GM12873 (cell line): ENCODE results near the gene SH3BP1.

Experiments
- TF ChIP-seq, protein P1 (sequence below): IDR thresholded peaks from 2 replicates; pipeline ENCODE4 v1.5.1; 2012; ENCODE audit warnings: low read depth, mild to moderate bottlenecking, moderate library complexity, low read length, control low read depth; ENCODE audit not compliant: insufficient read depth; ENCODE audit errors: missing control alignments

The SH3BP1 gene

DNA sequence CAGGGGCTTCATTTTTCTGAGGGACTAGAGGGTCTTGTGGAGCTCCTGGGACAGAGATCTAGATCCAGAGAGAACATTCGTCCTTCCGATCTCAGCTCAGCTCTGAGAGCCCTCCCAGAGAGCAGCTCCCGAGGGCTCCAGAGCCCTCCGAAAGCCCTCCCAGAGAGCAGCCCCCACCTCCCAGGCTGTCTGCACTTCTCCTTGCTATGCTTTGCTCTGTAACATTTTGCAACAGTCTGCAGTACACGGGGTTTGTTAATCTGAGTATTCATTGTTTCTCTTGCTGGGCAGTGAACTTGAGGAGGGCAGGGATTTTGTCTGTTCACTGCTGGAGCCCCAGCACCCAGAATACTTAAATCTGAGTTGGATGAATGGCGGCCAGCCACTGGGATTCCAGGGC is 28.3 kb upstream of the SH3BP1 start:
- TF ChIP-seq, protein P1, sequence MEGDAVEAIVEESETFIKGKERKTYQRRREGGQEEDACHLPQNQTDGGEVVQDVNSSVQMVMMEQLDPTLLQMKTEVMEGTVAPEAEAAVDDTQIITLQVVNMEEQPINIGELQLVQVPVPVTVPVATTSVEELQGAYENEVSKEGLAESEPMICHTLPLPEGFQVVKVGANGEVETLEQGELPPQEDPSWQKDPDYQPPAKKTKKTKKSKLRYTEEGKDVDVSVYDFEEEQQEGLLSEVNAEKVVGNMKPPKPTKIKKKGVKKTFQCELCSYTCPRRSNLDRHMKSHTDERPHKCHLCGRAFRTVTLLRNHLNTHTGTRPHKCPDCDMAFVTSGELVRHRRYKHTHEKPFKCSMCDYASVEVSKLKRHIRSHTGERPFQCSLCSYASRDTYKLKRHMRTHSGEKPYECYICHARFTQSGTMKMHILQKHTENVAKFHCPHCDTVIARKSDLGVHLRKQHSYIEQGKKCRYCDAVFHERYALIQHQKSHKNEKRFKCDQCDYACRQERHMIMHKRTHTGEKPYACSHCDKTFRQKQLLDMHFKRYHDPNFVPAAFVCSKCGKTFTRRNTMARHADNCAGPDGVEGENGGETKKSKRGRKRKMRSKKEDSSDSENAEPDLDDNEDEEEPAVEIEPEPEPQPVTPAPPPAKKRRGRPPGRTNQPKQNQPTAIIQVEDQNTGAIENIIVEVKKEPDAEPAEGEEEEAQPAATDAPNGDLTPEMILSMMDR: no peak

DNA sequence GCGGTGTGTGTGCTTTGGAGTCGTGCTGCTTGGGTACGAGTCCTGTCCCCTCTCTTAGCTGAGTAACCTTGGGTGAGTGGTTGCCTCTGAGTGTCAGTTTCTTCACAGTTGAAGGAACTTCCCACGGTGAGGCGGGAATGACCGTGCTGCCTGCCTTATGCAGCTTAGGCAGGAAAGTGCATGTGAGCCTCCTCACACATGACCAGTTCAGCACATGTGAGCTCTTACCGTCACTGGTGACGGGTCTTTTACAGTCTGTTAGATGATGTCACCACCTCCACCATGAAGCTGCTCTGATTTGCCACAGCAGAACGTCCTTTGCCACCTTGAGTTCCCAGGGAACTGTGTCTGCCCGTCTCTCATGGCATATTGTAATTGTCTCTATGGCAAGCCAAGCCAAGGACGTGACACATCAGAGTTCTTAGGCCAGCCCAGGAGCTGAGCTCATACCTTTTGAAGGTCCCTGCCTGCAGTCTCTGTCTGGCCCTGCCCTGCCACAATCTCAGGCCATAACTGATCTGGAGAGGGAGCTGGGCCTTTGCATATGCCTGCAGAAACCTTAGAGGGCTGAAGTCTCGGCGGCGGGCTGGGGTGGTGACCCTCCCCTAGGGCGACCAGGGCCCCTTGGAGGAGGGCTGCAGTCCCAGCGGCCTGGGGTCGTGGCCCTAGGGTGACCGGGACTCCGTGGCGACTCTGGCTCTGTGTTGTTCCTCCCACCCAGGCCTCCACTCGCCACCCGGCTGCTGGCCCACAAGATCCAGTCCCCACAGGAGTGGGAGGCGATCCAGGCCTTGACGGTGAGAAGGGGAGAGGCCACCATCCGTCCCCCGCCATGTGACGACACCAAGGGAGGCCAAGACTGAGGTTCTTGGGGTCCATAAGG is 23.0 kb upstream of the SH3BP1 start:
- TF ChIP-seq, protein P1: no peak

DNA sequence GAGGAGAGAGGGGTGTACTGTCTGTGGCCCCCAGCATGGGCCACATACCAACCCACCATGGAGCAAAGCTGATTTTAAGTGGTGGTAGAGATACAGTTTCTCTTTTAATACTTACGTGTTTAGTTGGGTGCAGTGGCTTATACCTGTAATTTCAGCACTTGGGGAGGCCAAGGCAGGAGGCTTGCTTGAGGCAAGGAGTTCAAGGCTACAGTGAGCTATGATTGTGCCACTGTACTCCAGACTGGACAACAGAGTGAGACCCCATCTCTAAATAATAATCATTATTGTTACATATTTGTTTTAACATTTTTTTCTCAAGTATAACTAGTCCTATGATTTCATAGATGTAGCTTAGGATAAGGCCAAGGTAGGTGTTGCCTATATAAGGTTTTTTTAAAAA is 22.0 kb upstream of the SH3BP1 start:
- TF ChIP-seq, protein P1: no peak

DNA sequence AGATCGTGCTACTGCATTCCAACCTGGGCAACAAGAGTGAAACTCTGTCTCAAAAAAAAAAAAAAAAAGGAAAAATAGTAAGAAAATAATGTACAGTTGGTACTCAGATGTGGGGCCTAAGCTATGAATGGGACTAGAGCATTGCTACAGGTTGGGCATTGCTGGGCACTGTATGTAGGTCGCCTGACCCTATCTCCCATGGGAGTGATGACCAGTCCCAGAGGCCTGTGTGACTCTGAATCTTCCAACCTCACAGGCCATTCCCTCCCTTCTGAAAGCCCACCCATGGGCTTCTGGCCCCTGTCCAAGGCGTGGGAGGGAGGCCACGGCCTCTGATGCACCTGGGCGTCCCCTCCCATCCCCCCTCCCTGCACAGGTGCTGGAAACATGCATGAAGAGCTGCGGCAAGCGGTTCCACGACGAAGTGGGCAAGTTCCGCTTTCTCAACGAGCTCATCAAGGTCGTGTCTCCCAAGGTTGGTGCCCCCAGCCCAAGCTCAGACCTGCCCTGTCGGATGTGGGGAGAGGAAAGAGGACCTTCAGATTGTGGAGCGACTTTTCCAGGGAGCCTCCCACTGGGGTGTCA is 21.3 kb upstream of the SH3BP1 start:
- TF ChIP-seq, protein P1: no peak

DNA sequence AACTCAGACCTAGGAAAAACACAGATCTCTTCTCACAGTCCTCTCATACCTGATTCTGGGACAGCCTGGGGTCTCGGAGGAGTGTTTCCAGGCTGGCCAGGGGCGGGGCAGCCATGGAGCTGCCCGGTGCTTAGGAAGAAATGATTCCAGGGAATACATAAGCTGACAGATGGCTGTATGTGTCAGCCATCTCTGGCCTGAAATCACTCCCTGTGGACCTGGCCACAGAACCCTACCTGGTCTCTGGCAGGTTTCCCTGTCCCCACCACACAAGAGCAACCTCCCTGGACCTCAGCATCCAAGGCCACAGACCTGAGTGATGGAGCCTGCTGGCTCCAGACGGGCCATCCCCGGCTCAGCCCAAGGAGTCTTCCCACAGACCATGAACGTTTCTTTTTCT is 20.8 kb upstream of the SH3BP1 start:
- TF ChIP-seq, protein P1: no peak

DNA sequence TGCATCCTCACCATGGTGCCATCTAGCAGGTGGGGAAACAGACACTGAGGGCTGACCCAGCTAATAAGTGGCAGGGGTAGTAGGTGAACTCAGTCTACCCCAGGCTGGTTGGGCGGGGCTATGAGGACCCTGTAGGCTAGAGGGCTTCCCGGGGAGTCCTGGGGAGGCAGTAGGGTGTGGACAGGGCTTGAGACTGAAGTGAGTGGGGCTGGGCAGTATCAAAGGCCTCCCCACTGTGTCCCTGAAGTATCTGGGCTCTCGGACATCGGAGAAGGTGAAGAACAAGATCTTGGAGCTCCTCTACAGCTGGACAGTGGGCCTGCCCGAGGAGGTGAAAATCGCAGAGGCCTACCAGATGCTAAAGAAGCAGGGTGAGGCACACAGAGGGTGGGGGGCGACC is 19.5 kb upstream of the SH3BP1 start:
- TF ChIP-seq, protein P1: no peak

GRCh38 chr22:37621352-37621860 is 18.1 kb upstream of the SH3BP1 start:
- TF ChIP-seq, protein P1: no peak
